Left forelimb (tissue), 1 donor: Measurements from ENCODE around the gene GOLGA2.

Experiments used
- DNase-seq: peaks from one replicate; pipeline ENCODE4 v3.0.0-alpha.2; 2018; ENCODE audit warnings: low spot score

GOLGA2 gene

DNA sequence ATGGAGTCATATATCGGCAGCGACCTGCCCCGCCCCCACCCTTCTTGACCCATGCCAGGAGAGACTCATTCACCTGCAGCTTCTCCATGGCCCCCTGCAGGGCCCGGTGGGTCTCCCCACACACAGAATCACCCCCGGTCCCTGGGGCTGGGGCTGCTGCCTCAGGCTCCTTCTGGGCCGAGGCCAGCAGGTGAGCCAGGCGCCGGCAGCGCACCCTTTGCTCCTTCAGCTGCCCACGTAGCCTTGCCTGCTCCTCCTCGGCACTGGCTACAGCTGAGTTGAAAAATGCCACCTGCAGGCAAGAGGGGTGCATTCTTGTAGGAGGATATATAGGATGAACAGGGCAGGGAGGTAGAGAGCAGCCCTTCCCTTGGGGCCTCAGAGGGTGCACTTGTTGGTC is 17.9 kb downstream of the GOLGA2 start:
- no peak for DNase-seq

DNA sequence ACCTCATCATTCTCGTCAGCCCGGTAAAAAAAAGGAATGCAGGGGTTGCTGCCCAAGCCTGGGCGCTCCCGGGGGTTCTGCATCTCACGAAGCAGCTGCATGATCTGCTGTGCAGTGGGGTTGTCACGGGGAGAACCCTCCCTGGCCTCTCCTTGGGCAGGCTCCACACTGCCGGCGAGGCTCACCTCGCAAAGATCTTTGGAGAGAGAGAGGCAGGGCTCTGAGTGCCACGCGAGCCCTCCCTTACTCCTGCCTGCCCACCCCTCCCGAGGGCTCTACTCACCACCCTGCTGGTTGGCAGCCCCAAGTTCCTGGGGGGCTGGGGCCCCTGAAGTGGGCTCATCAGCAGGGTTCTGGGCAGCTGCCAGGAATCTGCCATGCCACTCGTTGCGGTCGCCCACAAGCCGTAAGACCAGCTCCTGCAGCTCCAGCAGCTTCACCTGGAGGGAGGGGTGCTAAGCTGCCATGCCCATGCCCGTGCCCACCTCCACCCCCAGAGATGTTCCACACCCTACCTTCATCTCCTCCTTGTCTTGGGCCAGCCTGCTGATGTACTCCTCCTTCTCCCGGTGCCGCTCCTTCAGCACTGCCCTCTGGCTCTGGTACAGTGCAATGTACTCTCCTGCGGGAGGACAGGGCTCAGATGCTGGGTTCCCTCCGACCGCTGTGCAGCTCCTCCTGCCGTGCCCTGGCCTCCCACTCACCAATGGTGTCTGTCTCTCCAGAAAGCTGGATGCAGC is 18.6 kb downstream of the GOLGA2 start:
- DNase-seq, result no peak

DNA sequence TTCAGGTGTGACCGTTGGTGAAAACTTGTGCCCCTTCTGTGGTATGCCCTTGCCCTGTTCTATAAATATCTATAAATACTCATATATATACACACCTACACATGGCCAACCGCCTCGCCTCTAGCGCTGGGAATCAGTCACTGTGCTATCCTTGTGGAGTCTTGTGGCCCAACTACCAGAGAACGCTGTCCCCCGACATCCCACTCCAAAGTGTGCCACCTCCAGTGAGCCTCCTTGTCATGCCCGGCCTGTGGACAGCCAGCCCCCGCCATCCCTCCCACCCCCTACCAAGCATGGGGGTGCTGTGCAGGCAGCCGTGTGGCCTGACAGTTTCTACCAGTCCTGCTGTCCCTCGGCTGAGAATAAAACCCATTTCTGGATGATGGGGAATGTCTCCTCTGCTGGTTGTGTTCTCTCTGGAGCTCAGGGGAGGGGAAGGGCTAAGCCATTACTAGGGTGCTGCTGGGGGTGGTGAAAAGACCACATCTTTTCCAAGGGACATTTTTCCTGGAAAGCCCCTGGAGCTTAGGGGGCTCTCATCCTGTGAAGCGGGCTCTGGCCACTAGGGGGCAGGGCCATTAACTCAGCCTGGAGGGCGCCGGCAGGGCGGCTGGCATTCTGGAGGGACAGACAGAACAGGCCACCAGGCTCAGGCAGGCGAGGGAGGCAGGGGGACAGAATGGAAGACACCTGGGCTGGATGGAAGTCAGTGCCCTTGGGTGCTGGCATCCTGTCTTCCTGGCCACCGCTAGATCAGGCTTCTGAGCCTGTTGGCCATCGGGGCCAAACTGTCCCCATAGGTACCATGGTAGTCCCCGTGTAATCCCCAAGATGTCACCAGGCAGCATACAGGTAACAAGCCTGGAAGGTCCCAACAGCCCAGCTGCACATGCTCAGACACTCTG is 20.7 kb downstream of the GOLGA2 start:
- DNase-seq, result no peak

DNA sequence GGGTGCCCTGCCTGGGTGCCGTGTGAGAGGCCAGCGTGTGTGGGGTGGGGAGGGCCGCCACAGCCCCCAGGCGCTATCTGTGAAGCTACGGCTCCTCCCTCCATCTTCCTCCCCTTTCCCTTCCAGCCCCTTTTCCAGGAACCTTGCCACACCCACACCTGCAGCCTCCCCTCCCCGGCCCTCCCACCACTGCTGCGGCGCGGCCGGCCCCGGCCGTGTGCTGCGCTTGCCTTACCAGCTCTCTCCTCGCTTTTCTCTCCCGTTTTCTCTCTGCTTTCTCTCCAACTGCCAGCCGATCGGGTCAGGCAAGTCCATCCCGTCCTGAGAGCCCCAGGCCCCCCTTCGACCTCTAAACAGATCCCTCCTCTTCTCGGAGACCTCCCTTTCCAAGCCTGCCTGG is 21.4 kb downstream of the GOLGA2 start:
- DNase-seq, result no peak

DNA sequence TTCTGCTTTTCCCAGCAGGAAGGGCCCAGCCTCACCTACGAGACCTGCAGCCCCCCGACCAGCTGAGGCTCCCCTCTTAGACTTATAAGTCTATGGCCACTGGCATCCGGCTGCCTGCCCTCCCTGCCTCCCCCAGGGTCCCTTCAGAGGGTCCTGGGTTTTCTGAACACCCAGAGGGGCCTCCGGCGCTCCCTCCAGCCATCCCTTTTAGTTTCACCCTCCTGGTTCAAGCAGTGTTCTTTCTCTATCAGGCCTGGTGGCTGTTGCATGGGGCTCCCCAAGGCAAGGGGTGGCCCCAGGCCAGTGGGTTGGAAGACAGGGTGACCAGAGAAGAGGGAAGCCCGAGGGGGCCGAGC is 21.8 kb downstream of the GOLGA2 start:
- no peak for DNase-seq

DNA sequence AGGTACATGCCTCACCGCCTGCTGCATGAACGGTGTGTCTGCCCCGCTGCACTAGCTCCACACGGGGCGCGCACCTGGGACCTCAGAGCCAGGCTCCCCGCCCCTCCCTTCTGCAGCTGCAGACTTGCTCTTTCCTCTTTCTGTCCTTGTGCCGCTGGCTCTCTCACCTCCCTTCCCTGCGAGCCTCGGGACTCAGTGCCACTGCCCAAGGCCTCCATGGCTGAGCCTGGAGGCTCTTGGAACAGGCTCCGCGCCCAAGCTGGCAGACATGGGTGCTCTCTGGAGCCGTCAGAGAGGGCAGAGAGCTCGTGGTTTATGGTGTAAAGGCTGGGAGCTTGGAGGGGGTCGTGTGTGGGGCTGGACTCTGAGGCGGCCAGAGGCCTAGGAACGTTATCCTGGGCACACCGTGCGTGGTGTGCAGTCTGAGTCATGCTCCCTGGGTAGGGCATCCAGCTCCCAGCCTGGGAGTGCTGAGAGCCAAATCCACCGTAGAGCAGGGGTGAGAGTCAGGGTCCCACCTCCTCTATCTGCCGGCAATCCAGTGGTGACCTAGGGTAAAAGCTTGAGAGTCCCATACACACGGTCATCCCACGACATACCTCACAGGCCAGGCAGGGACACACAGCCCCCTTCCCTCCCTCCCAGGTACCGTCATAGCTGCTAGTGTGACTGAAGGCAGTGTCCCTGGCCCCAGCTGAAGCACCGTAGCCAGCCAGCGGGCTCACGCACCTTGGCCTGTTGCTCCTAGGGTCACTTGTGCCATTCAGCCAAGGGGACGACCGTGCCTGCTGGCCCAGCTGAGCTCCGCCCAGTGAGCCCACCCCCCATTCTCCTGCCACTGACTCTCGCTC is 22.4 kb downstream of the GOLGA2 start:
- no peak for DNase-seq

DNA sequence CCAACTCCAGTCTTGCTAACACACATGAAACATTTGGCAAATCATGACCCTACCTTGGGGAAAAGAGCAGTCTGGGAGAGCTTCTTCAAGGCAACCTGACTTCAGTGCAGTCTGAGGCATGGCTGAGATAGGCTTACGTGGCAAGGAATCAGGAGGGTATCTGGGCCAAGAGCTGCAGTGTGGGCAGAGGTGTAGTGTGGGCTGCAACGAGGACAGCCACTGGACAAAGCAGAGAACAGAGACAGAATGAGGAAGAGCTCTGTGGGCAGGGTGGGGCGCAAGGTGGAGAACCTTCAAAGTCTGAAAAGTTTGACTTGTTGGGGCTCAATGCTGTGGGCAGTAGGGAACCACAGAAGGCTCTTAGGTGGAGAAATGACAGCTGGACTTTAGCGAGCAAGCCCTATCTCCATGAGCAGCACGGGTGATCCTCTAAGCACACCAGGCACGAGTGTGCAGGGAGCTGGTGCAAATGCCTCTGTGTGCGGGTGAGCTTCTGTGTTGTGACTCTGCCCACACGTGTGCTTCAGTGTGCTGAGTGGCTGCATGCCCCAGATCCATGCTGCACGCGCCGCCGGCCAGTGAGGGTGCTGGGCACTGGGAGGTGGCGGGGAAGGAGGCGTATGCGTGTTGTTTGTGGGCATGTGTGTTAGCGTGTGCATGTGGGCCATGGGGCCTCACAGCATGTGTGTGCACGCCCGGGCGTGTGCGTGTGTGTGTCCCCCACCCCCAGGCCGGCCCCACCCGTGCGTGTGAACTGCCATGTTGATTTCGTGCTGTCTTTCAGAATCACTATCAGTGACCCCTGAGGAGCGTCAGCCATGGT is 23.3 kb downstream of the GOLGA2 start:
- DNase-seq, result no peak

DNA sequence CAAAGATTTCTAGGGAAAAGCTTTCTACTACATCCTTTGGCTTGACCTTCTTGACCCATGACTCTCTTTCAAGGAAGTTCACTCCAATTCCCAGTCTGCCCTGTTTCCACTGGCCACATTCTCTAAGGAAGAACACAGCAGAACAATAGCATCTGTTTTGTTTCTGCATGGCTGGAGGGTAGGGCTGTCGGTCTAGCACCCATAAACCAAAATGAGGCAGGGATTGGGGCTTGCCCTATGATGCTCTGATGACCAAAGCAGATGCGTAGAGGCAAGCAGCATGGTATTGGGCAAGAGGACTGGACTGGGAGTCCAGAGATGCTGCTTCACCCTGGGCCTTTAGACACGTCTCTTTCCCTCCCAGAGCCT is 24.1 kb downstream of the GOLGA2 start:
- no peak for DNase-seq

DNA sequence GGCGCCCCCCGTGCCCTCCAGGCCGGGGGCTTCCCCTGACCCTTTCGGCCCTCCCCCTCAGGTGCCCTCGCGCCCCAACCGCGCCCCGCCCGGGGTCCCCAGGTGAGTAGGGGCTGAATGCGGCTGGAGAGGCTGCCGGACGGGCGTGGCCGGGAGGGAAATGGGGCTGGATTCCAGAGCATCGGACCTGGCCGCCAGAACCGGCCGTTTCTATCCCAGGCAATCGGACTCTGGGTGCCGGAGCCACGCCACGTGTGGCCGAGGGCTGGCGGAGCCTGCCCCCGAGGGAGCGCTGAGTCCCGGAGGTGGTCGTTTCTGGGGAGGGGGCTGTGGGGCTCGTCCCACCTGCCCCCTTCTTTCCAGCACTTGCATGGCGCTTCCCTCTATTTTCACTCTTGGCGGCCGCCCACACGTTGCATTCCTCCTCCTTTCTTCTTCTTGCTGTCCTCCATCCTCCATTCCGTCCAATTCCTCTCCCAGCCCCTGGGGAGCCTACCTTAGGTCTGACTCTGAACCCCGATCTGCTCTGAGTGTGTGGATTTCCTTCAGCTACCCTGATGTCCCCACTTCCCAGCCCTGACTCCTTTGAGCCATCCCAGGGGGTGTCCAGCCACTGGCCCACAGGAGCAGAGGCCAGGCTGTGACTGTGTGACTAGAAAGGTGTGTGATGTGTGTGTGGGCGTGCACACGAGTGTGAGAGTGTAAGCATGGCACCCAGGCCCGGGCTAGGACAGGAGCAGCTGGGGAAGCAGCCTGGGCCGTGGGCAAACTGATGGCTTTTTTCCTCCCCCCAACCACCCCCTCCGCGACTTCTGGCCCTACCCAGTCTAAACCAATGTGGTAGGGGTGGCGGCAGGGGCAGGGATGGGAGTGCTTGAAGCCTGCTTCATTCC is 24.7 kb downstream of the GOLGA2 start:
- DNase-seq, result no peak

DNA sequence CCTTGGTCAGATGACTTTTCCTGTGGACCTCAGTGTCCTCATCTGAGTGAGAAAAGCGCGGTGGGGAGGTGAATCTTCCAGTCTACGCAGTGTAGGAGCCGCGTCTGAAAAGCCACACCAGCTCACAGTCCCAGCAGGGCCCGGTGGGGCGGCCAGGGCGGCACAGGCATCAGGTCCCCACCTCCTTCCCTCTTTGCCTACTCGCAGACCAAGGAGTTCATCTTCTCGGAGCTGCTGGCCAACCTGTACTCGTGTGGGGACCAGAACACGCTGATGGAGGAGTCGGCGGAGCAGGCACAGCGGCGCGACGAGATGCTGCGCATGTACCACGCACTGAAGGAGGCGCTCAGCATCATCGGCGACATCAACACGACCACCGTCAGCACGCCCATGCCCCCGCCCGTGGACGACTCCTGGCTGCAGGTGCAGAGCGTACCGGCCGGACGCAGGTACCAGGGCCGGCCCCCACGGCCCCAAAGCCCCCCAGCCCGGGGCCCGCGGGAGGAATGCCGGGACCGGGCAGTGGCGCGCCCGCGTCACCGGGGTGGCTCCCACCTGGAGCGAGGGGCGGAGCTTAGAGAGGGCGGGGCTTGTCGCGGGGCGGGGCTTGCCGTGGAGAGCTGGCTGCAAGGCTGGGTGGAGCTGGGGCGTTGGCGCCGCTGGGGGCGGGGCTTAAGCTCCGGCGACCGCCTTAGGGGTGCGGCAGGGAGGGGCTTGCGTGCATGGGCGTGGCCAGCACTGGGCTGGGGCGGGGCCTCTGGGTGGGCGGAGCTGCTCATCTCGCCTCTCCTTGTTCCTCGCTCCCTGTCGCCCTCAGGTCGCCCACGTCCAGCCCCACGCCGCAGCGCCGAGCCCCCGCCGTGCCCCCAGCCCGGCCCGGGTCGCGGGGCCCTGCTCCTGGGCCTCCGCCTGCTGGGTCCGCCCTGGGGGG is 25.6 kb downstream of the GOLGA2 start:
- DNase-seq, result peak; percentile 87

DNA sequence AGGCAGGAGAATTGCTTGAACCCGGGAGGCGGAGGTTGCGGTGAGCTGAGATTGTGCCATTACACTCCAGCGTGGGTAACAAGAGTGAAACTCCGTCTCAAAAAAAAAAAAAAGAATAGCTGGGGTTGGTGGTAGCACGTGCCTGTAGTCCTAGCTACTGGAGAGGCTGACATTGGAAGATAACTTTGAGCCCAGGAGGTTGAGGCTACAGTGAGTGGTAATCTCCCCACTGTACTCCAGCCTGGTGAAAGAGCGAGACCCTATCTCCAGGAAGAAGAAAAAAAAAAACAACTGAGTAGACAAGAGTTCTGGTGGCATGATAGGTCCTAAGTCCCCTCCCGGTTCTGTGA is 26.3 kb downstream of the GOLGA2 start:
- DNase-seq, result no peak

DNA sequence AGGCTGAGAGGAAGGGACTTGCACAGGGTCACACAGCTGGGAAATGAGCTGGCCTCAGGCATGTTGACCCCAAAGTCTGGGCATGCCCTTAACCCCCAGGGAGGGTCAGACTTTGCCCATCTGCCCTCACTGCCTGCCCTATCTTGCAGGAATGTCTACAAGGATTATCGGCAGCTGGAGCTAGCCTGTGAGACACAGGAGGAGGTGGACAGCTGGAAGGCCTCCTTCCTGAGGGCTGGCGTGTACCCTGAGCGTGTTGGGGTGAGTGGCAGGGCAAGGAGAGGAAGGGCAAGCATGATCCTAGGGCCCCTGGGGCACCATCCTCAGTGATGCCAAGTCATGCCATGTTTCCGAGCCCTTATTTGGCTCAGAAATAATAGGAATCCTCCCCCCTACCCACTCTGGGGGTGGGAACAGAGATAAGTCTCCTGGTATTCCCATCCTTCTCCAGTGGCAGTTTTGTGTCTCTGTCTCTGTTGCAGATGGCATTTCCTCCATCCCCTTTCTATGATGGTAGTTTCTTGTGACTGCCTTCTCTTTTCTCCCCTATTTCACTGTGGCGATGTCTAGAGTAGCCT is 28.5 kb downstream of the GOLGA2 start:
- DNase-seq, result no peak

DNA sequence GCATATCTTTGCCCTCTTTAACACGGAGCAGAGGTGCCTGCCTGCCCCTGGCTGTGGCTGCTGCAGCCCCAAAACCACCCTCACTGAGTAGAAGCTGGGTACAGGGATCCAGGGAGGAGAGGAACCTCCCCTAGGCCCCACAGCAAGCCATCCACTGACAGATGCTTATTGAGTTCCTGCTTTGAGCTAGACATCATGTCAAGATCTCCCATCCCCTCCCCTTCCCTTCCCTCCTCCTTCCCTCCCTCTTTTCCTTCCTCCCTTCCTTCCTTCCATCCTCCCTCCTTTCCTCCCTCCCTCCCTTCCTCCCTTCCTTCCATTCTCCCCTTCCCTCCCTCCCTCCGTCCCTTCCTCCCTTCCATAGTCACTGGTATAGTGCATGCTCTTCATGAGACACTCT is 29.3 kb downstream of the GOLGA2 start:
- DNase-seq, result no peak

DNA sequence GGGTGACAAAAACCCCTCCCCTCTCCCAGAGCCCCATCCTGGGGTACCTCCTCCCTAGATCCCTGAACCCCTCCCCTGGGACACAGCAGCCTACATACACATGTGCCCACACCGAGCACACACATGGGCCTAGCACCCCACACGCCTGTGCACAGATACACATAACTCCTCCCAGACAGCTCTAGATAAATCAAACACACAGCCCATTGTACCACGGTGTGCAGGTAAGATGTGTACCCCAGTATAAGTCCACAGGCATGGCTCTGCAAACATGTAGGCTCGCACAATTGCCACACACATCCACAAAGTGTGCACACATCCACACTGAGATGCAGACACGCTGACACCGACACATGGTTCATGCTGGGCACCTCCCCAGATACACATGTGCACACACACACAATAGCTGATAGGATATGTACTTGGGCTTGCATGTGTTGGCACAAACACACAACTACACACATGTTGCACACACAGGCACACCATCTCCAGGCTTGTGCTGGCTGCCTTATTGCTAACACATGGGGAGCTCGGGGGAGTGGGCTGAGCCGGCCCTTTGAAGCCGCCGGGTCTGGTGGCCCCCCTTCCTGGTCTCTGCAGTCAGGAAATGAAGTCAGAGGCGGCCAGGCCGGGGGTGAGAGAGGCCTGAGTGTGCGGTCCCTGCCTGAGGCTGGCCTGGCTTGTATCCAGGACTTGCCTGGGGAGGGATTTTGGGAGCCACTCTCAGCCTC is 30.2 kb downstream of the GOLGA2 start:
- DNase-seq, result peak; percentile 87

DNA sequence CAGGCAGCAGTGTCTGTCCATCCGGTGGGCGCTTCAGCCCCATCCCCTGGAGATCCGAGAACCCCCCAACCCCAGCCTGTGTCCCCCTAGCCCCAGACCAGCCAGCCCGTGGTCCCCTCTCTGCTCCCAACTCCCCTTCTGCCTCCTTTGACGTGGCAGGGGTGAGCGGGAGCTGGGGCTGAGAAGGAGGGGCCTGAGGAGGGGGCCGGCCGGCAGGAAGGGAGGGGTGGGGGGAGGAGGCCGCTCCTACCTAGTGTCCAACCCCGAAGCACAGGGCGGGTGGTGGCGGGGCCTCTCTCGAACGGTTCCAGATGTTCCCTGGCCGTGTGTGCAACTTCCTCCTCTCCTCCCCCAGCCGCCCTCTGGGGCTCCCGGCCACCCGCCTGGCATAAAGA is 31.0 kb downstream of the GOLGA2 start:
- peak; percentile 94 for DNase-seq

DNA sequence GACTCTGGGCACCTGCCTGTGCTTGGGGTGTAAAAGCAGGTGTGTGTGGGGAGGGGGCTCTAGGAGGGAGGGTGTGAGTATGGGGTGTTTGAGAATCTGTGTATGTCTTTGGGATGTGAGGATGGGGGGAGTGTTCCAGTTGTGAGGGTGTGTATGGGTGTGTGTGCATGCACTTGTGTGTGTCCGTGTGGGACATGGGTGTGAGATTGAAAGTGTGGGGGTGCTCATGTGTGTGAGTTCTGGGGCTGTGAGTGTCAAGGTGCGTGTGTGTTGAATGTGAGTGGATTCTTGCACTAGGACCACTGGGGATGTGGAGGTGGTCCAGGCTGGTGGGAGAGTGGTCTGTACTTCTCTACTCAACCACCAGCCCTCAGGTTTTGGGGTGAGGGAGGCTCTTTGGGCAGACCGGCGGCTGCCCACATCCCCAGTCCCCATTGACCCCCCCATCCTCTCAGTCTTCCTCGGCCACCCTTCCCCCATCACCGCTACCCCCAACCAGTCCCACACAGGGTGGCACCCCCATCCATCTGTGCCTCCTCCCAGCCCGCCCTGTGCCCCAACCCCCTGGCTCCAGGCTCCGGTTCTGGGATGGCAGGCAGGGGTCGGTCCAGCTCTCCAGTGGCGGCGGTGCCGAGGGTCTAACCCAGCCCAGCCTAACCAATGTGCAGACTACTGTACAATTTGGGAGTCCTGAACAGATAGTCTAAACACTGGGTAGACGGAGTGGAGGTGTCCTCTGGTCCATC is 31.5 kb downstream of the GOLGA2 start:
- no peak for DNase-seq

DNA sequence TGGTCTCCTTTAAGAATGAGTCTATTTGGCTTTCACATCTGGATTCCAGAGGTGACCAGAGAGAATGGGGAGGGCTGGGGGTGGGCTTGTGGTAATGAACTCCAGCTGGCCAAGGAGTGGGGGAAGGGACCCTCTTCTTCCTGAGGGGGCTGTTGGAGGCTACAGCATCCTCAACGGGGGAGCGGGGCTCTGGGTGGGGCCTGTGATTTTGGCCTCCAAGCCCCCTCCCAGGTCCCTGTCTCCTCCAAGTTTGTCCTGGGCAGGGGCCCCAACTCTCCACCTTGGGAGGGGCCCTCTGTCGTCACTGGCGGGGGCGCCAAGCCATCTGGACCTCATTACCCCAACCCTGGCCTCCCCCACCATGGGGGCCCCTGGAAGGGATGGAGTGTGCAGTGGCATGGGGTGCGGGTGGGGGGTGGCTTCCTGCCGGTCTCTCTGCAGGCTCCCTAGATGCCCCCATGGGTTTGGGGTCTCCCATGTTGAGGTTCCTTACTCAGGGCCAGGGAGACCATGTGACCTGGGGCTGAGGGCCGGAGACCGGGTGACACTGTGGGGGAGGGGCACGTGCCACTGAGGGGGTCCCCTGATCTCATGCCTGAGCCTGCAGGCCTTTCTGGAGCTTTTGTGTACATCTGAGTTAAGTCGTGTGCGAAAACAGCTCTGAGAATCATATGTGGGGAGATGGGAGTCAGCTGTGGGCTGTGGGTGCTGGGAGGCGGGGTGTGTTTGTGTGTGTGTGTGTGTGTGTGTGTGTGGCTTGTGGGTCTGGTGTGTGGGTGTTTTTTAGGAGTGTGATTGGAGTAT is 32.4 kb downstream of the GOLGA2 start:
- peak; percentile 90 for DNase-seq
